NOMO-1 treated with dmso at 0.1 percent for 144 hours (cell line): ENCODE measurements around the gene PAQR6.

Source experiments
- DNase-seq: peaks from one replicate; lab custom pipeline; 2025; ENCODE audit not compliant: unreplicated experiment; lab: John Stamatoyannopoulos, UW

The PAQR6 gene

DNA sequence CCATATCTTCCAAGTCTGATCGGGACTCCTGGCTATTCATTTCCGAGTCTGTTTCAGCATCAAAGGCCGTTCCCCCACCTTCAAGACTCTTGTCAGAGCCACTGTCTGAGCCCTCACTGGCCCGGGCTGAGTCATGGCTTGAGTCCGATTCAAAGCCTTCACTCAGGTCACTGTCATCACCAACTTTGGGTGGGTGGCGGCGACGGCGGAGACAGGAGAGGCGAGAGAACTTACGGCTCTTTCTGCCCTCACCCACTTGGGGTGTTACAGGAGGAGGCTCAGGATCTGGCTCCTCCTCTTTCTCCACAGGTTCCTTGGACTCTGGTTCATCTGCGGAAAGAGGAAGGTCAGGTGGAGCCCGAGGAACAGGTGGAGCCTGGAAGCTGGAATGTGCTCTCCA, 18.2 kb upstream of the PAQR6 start:
- DNase-seq, result no peak

DNA sequence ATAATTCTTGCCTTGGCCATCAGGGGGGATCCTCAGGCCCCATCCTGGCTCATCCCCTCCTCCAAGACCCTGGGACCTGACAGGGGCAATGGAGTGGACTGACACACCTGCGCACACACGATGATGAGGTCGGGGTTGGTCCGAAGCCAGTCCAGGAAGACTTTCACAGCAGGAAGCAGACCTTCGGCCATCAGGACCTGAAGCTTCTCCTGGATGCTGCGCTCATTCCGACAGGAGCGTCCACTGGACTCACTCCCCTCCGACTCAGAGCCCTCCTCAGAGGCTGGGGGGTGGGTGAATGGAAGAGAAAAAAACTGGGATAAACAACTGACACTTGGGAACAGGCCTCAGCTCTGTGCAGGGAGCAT, 15.4 kb upstream of the PAQR6 start:
- no peak for DNase-seq

DNA sequence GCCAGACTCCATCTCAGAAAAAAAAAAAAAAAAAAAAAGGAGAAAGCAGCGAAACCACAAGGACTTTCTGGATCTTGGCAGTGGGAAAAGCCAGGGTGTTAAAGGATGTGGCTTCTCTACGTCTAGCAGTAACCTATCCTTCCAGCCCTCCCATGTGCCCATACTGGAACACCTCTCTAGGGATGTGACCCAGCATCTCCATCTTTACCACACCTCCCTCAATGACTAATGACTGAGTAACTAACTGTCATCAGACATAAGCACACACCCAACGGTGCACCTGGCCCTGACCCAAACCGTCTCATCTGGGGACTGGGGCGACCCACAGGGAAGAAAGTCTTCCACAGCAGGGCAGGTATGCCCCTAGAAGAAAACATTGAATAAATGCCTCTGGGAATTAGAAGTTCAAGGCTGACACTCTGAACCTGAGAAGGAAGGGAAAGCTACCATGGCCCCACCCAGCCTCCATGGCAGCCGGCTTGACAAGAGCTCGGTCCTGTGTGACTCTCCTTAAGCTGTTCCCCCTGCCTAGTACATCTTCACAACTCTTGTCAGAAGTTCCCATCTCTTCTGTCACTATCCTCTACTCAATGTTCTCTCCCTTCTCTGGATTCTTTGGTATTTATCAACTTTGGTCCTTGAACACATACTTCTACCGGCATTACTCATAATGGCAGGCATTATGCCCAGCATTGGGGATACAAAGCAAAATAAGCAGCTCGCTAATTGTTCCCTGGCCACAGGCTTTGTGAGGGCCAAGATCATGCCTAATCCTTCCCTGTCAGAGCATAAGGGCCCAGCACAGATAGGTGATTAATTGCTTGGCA, 14.8 kb upstream of the PAQR6 start:
- no peak for DNase-seq

GRCh38 chr1:156260896-156261295, 13.0 kb upstream of the PAQR6 start:
- DNase-seq, result no peak

GRCh38 chr1:156259805-156260204, 11.9 kb upstream of the PAQR6 start:
- DNase-seq, result no peak

- DNase-seq, result no peak
These were observed 11.0 kb upstream of the PAQR6 start for GRCh38 chr1:156258859-156259258.

DNA sequence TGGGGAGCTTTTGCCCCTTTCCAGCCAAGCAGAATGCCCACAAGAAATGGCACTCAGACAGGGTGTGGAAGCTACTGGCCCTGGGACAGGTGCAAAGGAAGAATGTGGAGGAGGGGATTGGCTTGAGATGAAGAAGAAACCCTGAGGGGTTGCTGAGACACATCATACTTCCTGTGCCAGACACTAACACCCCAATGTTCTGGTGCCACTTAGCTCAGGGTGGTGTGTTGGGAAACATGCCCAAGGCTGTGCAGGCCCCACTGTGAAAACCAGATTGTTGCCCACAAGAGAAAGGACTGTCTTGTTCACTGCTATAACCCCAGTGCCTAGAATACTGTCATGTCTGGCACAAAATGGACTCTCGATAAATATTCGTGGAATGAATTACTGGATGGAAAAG, 9.9 kb upstream of the PAQR6 start:
- DNase-seq, result no peak

DNA sequence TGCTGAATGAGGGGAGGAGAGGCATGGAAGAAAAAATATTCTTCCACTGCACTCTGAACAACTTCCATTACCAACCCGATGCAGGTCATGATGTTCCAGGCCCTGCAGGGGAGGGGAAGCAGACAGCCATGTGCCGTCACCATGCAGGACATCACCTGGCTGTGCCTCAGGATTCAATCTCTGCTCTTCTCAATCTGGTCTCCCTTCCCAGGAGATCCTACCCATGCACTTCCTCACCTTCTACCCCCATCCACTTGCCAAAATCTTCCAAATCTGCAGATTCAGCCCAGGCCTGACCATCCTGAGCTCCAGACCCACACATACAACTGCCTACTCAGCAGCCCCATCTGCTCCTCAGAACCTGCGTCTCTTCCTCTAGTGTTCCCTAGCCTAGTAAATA, 5.8 kb upstream of the PAQR6 start:
- no peak for DNase-seq

DNA sequence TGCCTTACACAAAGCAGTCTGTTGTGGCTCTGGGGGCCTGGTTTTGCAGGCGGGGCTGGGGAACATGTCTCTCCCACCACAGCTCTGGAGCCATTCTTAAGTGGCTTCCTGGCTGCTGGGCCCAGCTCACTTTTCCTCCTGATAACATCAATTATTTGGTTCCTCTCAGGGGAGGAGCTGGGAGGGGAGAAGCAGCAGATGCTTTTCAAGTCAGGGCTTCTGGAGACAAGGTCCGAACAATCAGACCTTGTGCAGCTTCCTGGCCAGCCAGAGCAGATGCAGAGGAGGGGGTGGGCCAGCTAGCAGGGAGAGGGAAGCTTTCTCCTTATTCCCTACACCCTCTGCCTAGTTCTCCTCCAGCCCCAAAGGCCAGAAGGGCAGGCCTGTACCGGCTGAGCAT, 3.7 kb upstream of the PAQR6 start:
- DNase-seq, result no peak

- no peak for DNase-seq
These were observed 1.7 kb upstream of the PAQR6 start for GRCh38 chr1:156249593-156249992.

GRCh38 chr1:156248323-156248683, 447 bp upstream of the PAQR6 start:
- DNase-seq, result no peak

DNA sequence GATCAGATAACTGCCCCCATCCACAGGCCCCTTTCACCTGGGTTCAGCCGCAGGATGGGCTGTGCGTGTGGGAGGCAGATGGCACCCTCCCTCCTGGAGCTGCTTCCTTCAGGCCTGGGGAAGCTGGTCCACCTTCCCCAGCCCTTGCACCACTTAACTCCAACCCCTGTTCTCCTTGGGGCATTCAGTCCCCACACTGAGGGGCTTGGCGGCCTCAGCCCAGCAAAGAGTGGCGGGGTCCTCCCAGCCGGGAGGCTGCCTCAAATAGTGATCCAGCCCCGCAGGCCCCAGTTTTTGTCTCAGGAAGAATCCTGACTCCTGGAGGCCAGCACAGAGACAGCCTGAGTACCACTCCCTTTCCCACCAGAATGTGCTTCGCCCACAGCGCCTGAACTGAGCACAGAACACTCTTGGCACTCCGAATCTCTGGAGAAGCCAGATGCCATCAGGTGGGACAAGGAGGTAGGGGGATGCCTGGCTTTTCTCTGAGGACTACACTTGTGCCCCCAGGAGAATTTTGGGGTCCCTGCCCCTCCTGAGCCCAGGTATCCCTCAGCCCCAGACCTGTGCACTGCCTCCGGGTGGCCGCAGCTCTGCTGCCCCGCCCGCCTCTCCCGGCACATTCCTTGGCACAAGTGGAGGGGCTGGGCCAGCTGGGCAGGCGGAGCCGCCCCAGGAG, 936 bp downstream of the PAQR6 start:
- no peak for DNase-seq

DNA sequence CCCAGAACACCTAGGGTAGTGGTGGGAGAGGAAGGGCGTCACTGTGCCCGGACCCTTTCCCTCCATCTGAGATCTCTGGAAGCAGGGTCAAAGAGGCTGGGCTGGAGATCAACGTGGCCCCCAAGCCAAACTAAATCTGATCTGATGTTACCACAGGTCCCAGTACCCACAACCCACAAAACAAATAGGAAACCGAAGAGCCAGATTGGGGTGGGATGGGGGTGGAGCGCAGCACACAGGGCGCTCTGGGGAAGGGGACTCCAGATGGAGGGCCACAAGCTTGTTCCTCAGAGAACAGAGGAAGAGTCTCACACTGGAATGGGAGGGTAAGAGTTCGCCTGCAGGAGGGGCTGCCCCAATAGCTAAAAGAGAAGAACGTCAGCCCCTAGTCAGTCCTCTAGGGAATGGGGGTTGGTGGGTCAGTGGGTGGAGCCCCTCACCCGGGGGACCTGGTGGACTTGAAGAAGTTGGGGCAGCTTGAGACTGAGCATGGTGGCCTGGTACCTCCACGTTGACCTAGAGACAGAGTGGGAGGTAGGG, 1.5 kb downstream of the PAQR6 start:
- DNase-seq, result no peak

- DNase-seq, result no peak
These were observed 2.2 kb downstream of the PAQR6 start for GRCh38 chr1:156245451-156246232.

- DNase-seq, result no peak
These were observed 3.1 kb downstream of the PAQR6 start for GRCh38 chr1:156244712-156245111.

DNA sequence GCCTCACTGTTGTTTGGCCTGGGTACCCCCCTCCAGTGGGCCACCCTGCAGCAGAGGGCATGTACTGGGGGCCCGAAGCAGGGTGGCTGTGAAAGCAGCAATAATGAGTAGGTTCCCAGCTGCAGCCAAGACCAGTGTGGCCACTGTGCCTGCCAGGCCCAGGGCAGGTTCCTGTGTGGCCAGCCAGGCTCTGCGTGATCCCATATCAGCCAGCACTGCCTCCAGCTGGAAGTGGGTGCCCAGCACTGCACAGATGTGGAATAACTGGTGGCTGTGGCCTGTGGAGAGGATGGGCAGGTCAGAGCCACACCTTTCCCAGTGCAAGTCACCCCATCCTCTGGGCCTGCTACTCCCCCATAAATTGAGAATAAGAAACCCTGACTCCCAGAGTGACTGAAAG, 3.7 kb downstream of the PAQR6 start:
- no peak for DNase-seq

GRCh38 chr1:156242738-156243137, 5.1 kb downstream of the PAQR6 start:
- no peak for DNase-seq

- DNase-seq, result no peak
These were observed 5.9 kb downstream of the PAQR6 start, which contains the start of gene BGLAP for GRCh38 chr1:156241926-156242325. Gene BGLAP, plus strand, starts transcription at chr1:156242184. Its CDS starts 48 bp downstream, at chr1:156242232.

- DNase-seq, result no peak
These were observed 6.5 kb downstream of the PAQR6 start for GRCh38 chr1:156241311-156241811.

GRCh38 chr1:156238248-156238647, 9.6 kb downstream of the PAQR6 start:
- DNase-seq, result no peak

GRCh38 chr1:156236164-156236563, 11.7 kb downstream of the PAQR6 start:
- DNase-seq, result no peak
